ENCODE measurements around the gene NTM.

NTM gene

GRCh38 chr11:131441051-131441810 is 70.8 kb downstream of the NTM start:
- Mint-ChIP-seq H3K27ac (ENCODE audit: low read depth) (no peak overlapping the region), H3K4me3 (no peak overlapping the region), H3K27me3 (no peaks in the 10 kb centered on the region), H3K9me3 (peaks cover 34% of the 10 kb centered on the region), H3K36me3 (ENCODE audit: insufficient read depth) (no peaks in the 10 kb centered on the region), H3K4me1 (no peaks in the 10 kb centered on the region)
- DNase-seq (ENCODE audit: low spot score in 2 of 2) (no peak), ATAC-seq (replicated peaks; ENCODE audit: extremely low read depth, poor library complexity, severe bottlenecking) (no peak)

- no peaks in the 10 kb centered on the region for H3K27me3 Mint-ChIP-seq
- no peaks in the 10 kb centered on the region for H3K36me3 Mint-ChIP-seq (ENCODE audit: insufficient read depth)
- H3K4me3 Mint-ChIP-seq: no peak overlapping the region
- DNase-seq (ENCODE audit: low spot score in 2 of 2) (no peak), ATAC-seq (replicated peaks; ENCODE audit: extremely low read depth, poor library complexity, severe bottlenecking) (no peak)
- H3K9me3 Mint-ChIP-seq: peaks cover 12% of the 10 kb centered on the region
- no peak overlapping the region for H3K27ac Mint-ChIP-seq (ENCODE audit: low read depth)
- no peaks in the 10 kb centered on the region for H3K4me1 Mint-ChIP-seq
Observed at GRCh38 chr11:131446590-131447275, 76.3 kb downstream of the NTM start.

GRCh38 chr11:131447277-131447815 is 76.9 kb downstream of the NTM start:
- no peaks in the 10 kb centered on the region for H3K27me3 Mint-ChIP-seq
- no peak overlapping the region for H3K27ac Mint-ChIP-seq (ENCODE audit: low read depth)
- DNase-seq (ENCODE audit: low spot score in 2 of 2) (no peak), ATAC-seq (replicated peaks; ENCODE audit: extremely low read depth, poor library complexity, severe bottlenecking) (no peak)
- H3K4me1 Mint-ChIP-seq: no peaks in the 10 kb centered on the region
- no peak overlapping the region for H3K4me3 Mint-ChIP-seq
- peaks cover 12% of the 10 kb centered on the region for H3K9me3 Mint-ChIP-seq
- no peaks in the 10 kb centered on the region for H3K36me3 Mint-ChIP-seq (ENCODE audit: insufficient read depth)

- Mint-ChIP-seq H3K4me1 (no peaks in the 10 kb centered on the region), H3K4me3 (no peak overlapping the region), H3K9me3 (peaks cover 12% of the 10 kb centered on the region), H3K27ac (ENCODE audit: low read depth) (no peak overlapping the region), H3K27me3 (no peaks in the 10 kb centered on the region), H3K36me3 (ENCODE audit: insufficient read depth) (no peaks in the 10 kb centered on the region)
- no peak for DNase-seq (ENCODE audit: low spot score in 2 of 2)
- ATAC-seq (replicated peaks; ENCODE audit: extremely low read depth, poor library complexity, severe bottlenecking): no peak
Observed at GRCh38 chr11:131447898-131448297, 77.5 kb downstream of the NTM start.

- no peak for ATAC-seq (replicated peaks; ENCODE audit: extremely low read depth, poor library complexity, severe bottlenecking)
- no peak overlapping the region for H3K27ac Mint-ChIP-seq (ENCODE audit: low read depth)
- peaks cover 9% of the 10 kb centered on the region for H3K9me3 Mint-ChIP-seq
- no peaks in the 10 kb centered on the region for H3K4me1 Mint-ChIP-seq
- H3K27me3 Mint-ChIP-seq: no peaks in the 10 kb centered on the region
- H3K4me3 Mint-ChIP-seq: no peak overlapping the region
- H3K36me3 Mint-ChIP-seq (ENCODE audit: insufficient read depth): no peaks in the 10 kb centered on the region
- no peak for DNase-seq (ENCODE audit: low spot score in 2 of 2)
Observed at GRCh38 chr11:131449036-131450019, 78.9 kb downstream of the NTM start.

- no peaks in the 10 kb centered on the region for H3K27me3 Mint-ChIP-seq
- no peak for DNase-seq (ENCODE audit: low spot score in 2 of 2)
- peaks cover 14% of the 10 kb centered on the region for H3K9me3 Mint-ChIP-seq
- H3K4me1 Mint-ChIP-seq: no peaks in the 10 kb centered on the region
- no peaks in the 10 kb centered on the region for H3K36me3 Mint-ChIP-seq (ENCODE audit: insufficient read depth)
- no peak overlapping the region for H3K4me3 Mint-ChIP-seq
- ATAC-seq (replicated peaks; ENCODE audit: extremely low read depth, poor library complexity, severe bottlenecking): no peak
- no peak overlapping the region for H3K27ac Mint-ChIP-seq (ENCODE audit: low read depth)
Observed at GRCh38 chr11:131454490-131454889, 84.1 kb downstream of the NTM start.

- Mint-ChIP-seq H3K9me3 (peaks cover 14% of the 10 kb centered on the region), H3K4me1 (no peaks in the 10 kb centered on the region), H3K36me3 (ENCODE audit: insufficient read depth) (no peaks in the 10 kb centered on the region), H3K27me3 (no peaks in the 10 kb centered on the region), H3K27ac (ENCODE audit: low read depth) (no peak overlapping the region), H3K4me3 (no peak overlapping the region)
- DNase-seq (ENCODE audit: low spot score in 2 of 2) (no peak), ATAC-seq (replicated peaks; ENCODE audit: extremely low read depth, poor library complexity, severe bottlenecking) (no peak)
Observed at GRCh38 chr11:131454989-131455388, 84.6 kb downstream of the NTM start.

GRCh38 chr11:131455843-131456704 is 85.7 kb downstream of the NTM start:
- H3K4me3 Mint-ChIP-seq: no peak overlapping the region
- DNase-seq (ENCODE audit: low spot score in 2 of 2) (no peak), ATAC-seq (replicated peaks; ENCODE audit: extremely low read depth, poor library complexity, severe bottlenecking) (no peak)
- H3K27me3 Mint-ChIP-seq: no peaks in the 10 kb centered on the region
- H3K36me3 Mint-ChIP-seq (ENCODE audit: insufficient read depth): peaks cover 2% of the 10 kb centered on the region
- peaks cover 13% of the 10 kb centered on the region for H3K9me3 Mint-ChIP-seq
- H3K4me1 Mint-ChIP-seq: no peaks in the 10 kb centered on the region
- H3K27ac Mint-ChIP-seq (ENCODE audit: low read depth): no peak overlapping the region

GRCh38 chr11:131457163-131457562 is 86.7 kb downstream of the NTM start:
- Mint-ChIP-seq H3K36me3 (ENCODE audit: insufficient read depth) (peaks cover 2% of the 10 kb centered on the region), H3K4me3 (no peak overlapping the region), H3K27ac (ENCODE audit: low read depth) (no peak overlapping the region)

GRCh38 chr11:131458421-131458820 is 88.0 kb downstream of the NTM start:
- no peak for ATAC-seq (replicated peaks; ENCODE audit: extremely low read depth, poor library complexity, severe bottlenecking)
- no peaks in the 10 kb centered on the region for H3K4me1 Mint-ChIP-seq

More at GRCh38 chr11:131457163-131457562, 86.7 kb downstream of the NTM start:
- no peak for ATAC-seq (replicated peaks; ENCODE audit: extremely low read depth, poor library complexity, severe bottlenecking)
- Mint-ChIP-seq H3K4me1 (no peaks in the 10 kb centered on the region), H3K9me3 (peaks cover 8% of the 10 kb centered on the region), H3K27me3 (no peaks in the 10 kb centered on the region)
- DNase-seq (ENCODE audit: low spot score in 2 of 2): no peak

GRCh38 chr11:131460931-131461330 is 90.5 kb downstream of the NTM start:
- no peak overlapping the region for H3K4me3 Mint-ChIP-seq
- DNase-seq (ENCODE audit: low spot score in 2 of 2): no peak
- no peak for ATAC-seq (replicated peaks; ENCODE audit: extremely low read depth, poor library complexity, severe bottlenecking)
- no peaks in the 10 kb centered on the region for H3K27me3 Mint-ChIP-seq
- H3K4me1 Mint-ChIP-seq: no peaks in the 10 kb centered on the region
- peaks cover 8% of the 10 kb centered on the region for H3K9me3 Mint-ChIP-seq
- peaks cover 2% of the 10 kb centered on the region for H3K36me3 Mint-ChIP-seq (ENCODE audit: insufficient read depth)
- no peak overlapping the region for H3K27ac Mint-ChIP-seq (ENCODE audit: low read depth)

More at GRCh38 chr11:131458421-131458820, 88.0 kb downstream of the NTM start:
- peaks cover 2% of the 10 kb centered on the region for H3K36me3 Mint-ChIP-seq (ENCODE audit: insufficient read depth)
- no peak overlapping the region for H3K4me3 Mint-ChIP-seq
- no peak for DNase-seq (ENCODE audit: low spot score in 2 of 2)
- H3K27ac Mint-ChIP-seq (ENCODE audit: low read depth): no peak overlapping the region
- peaks cover 8% of the 10 kb centered on the region for H3K9me3 Mint-ChIP-seq
- no peaks in the 10 kb centered on the region for H3K27me3 Mint-ChIP-seq

Data from central memory CD8-positive, alpha-beta T cell (primary cell).